Stimulated activated CD4-positive, alpha-beta T cell treated with anti-CD3 and anti-CD28 coated beads, Interleukin-15, amount 100 ng/mL, for 1 hour (primary cell): ENCODE measurements around the gene S100A14.
A peak's percentile ranks its signal among the peaks of the same experiment; 100 is the strongest.
"Not testable (repeated sequence)": the region's sequence is repeated elsewhere in the genome, so short reads cannot be mapped to it uniquely, and the experiment has no call there.

ENCODE experiments used
- DNase-seq, 2 donors: peaks; one replicate each; pipeline ENCODE4 v3.0.0-alpha.2; 2020; ENCODE audit warnings: low read depth in 1 of 2, low spot score in 1 of 2

Gene S100A14

DNA sequence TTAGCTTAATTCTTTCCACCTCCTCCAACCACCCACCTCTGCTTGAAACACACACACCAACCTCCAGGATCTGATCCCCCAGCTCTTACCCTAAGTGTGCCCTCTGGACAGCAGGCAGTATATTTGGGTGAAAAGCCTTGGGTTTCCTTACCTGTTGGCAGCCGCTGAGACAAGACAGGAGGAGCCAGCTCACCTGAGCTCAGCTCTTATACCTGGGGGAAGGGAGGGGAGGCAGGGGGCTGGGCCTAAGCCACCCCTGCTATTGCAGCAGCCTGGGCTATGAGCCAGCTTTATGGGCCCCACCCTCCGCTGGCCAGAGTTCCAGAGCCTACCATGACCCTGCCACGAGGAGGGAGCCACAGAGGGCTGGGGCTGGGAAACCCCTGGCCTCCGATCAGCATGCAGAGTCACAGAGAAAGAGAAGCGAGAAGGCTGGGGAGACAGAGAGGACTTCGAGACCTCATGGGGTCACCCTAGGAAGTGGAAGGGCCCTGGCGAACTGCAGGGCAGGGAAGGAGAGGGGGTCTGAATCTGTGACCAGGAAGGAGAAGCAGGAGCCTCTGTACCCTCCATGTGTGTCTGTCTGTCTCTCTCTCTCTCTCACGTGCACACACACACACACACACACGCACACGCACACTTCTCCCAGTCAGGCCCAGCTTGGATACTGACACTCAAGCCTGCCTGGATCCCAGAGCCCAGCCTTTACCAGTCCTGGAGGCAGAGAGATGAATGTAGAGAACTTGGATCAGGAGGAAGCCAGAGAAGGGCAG is at the start of gene S100A14:
Gene S100A14, minus strand, starts transcription at position 182 of the 773 bp plus-strand sequence. CDS start 467 bp downstream, outside the sequence.
- DNase-seq = no peak

DNA sequence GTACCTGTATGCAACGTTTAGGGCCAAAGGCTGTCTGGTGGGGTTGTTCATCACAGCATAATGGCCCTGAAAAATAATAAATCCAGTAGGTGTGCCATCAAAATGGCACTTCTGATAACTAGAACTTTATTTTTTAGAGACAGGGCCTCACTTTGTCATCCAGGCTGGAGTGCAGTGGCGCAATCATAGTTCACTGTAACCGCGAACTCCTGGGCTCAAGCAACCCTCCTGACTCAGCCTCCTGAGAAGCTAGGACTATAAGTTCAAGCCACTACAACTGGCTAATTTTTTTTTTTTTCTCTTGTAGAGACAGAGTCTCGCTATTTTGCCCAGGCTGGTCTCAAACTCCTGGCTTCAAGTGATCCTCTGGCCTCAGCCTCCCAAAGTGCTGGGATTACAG is 47.1 kb upstream of the S100A14 start:
- no peak for DNase-seq

DNA sequence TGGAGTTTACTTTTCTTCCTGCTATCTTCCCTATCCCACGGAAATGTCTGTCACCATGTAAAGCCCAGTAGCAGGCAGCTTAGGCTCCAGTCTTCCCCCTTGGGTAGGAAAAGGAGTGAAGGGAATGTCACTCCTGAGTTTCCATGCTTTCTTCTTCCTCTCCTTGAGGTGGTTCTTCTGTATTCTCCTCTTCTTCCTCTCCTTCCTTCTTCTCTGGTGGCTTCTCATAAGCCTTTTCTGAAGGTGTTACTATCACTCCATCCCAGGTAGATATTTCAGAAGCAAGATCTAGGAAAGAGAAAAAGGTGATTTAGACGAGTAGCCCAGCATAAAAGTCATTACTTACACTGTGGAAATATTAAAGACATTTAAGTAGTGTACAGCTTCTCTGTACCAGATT is 46.1 kb upstream of the S100A14 start:
- no peak for DNase-seq

DNA sequence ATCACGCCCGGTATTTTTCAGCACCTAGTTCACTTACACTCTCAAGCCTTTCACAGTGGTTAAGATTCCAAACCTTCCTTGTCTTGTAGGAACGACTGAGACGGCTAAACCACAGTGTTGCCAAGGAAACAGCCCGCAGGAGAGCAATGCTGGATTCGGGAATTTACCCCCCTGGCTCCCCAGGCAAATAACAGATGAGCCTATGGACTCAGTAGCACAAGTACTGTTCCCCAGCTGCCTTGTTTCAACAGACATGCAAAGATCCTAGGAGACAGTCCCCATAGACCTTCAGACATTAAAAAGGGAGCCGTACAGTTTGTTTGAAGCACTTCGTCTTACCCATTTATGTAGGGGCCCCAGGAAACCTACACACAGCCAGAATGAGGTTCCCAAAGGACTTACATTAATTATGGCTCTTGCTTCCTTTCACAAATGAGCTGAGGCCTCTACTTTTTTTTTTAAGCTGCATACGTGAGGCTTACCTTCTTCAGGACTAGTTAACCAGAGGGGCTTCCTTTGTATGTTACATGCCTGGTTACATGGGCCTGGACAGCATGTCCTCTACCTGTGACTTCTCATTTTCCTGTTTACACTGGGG is 45.1 kb upstream of the S100A14 start:
- DNase-seq = no peak

DNA sequence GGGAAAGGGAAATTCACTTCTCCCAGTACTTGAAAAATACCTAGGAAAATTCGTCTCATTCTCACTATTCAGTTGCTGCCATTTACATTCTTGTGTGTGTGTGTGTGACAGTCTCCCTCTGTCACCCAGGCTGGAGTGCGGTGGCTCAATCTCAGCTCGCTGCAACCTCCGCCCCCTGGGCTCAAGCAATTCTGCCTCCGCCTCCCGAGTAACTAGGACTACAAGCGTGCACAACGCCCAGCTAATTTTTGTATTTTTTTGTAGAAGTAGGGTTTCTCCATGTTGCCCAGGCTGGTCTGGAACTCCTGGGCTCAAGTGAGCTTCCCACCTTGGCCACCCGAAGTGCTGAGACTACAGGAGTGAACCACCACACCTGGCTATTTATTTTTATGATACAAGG is 43.5 kb upstream of the S100A14 start:
- no peak for DNase-seq

DNA sequence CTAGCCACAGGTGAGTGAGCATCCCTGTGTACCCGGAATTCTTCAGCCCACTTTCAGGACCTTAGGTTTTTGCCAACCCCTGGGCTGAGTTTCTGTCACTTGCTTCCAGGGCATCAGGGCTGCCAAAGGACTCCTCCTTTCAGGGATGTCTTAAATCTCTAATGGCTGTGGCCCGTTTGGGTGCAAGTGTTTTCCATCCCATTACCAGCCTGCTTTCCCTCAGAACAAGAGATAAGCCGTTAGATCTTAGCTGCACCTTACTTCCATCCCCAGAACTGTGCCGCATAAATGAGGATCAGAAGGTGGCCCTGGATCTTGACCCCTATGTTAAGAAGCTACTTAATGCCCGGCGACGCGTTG is 43.0 kb upstream of the S100A14 start:
- no peak for DNase-seq

DNA sequence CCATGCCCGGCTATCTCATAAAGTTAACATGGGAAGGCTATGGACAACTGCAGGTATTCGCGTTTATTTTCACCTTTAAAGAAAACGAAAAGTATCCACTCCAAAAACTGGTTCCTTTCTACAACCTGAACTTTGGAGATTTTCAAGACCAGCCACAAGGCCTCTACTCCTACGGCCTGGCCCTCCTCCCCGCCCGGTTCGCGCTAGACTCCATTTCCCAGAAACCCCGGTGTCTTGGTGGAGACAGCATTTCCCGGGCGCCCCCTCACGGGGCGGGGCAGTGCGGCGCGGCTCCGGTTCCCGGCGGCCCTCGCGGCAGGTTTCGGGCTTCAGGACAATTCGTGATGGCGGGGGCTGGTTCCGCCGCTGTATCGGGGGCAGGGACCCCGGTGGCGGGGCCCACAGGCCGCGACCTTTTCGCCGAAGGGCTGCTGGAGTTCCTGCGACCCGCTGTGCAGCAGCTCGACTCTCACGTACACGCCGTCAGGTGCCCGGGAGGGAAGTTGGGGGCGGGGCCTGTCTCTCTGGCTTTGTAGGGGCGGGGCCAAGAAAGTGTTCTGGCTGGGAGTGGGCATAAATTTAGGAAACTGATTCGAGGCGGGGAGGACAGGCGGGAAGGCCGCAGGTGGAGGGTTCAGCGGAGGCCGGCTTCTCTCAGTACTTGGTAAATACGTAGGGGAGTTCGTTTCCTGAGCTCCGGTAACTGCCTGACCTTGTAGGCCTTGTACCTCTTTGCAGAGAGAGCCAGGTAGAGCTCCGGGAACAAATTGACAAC is 42.5 kb upstream of the S100A14 start, which contains the start of gene SNAPIN:
Gene SNAPIN, plus strand, starts transcription at position 304 of the 775 bp plus-strand sequence. Its CDS starts 41 bp downstream, at position 345.
- DNase-seq = peak; percentile 74 to 84

DNA sequence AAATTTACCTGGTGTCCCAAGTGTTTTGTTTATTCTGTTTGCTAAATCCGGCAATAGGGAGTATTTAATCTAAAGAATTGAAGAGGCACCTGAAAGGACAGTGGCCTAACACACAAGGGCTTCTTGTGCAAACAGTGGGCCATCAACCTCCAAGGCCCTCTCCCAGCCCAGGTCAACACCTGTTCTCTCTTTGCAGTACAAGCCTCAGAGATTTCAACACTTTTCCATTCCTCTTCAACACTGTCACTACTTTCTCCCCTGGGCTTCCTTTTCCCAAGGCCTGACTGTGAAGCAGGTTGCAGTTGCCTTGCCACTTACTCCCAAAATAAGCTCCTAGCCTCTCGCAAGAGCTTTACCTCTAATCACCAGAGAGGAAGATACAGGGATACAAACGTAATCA is 39.2 kb upstream of the S100A14 start:
- no peak for DNase-seq

DNA sequence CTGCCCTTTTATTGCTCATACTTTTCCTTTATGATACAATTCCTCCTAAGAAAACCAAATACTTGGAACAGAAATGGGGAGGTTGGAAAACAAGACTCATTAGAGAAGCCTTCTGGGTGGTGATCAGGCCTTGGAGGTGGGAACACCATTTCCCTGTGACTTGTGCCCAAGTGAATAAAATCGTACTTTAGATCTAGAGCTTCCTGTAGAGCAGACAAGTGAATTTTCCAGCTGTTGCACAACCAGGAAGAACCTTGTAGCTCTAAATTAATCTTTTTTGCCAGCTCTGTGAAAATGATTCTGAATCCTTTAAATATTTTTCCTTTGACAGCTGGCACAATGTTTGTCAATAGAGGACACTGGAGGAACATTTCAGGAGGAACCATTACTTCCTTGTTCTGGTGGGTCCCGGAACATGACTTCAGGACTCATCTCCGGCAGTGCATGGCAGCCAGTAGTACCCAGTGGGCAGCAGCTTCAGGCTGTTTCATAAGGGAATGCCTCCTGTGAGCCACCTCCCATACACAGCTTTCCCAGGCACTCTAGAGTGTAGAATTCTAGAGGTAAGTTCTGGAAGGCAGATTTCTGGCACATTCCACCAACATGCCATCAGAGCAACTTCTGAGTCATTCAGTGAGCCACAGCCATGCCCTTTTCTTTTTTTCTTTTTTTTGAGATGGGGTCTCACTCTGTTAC is 36.8 kb upstream of the S100A14 start:
- DNase-seq = no peak

DNA sequence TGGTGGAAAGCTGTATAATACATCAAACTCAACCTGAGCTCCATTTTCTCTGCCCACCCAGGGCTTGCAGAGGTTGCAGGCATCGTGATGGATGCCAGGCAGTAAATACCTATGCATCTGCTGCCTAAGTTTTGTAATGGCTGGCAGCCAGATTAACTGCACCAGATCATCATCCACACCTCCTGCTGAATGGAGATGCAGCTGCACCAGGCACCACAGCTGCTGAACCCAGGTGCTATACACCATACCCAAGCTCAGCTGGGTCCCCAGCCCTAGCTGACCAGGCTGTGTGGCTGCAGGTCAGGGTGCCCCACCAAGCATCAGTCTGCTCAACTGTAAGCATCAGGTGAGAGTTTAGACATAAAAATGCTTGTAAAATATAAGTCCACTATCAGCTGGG is 35.6 kb upstream of the S100A14 start:
- DNase-seq = no peak

DNA sequence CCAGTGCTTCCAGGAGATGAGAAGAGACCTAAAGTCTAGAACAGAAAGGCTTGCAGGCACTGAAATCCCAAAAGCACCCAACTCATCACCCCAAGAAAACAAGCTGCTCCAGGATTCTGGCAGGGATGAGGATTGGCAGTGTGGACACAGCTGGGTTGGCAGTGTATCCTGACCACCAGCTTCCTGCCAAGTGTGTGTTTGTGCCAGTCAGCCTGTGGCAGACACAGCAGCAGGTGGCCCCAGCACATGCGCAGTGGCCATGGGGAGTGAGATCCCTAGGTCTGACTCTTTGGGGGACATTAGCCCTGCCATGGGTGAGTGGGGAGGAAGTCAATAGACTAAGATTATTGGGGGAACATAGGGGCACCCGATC is 33.7 kb upstream of the S100A14 start:
- DNase-seq = no peak

DNA sequence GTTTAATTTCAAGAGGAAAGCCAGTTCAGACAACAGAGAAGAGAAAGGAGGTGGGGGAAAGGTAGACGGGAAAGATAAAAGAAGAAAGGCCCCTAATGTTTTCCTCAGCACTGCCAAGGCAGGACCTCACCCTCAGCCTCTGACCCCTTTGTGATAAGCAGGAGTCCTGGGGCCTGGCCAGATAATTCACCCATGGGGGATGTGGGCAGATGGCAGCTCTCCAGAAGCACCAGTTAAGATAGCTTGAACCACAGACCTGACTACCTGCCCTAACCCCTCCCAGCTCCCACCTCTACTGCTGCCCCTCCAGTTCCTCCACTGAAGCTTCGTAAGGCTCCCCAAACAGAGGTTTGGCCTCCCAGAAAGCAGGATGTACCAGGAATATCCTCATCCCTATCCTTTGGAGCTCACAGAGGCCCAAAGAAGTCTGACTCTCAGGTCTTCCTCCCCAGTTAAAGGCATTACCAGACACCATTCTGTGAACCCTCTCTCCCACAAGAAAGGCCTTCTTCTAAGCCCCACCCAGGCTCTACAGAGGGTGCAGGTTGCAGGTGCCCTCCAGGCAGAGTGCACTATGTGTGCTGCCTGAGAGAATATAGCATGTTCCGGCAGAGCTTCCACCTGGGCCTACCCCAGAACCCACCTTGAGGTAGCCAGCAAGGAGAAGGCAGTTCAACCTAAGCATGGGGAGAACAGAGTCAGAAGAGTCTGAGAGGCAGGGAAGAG is 33.2 kb upstream of the S100A14 start:
- no peak for DNase-seq

DNA sequence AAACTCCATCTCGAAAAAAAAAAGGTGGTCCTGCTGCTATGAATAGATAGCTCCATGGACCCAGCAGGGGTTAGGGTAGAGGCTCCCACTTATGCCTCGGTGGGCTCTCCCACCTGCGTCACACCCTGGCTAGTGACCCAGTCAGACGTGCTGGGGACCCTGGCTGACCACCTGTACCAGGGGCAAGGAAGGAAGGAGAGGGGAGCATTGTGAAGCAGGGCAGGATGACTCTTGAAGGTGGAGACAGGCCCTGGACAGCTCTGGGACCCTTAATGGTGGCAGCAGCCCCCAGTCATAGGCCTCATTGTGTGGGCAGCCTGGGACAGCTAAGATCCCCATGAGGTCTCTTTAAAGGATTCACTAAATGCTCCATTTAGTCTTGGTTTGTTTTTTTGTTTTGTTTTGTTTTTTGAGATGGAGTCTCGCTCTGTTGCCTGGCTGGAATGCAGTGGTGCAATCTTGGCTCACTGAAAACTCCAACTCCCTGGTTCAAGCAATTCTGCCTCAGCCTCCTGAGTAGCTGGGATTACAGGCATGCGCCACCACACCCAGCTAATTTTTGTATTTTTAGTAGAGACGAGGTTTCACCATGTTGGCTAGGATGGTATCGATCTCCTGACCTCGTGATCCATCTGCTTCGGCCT is 32.0 kb upstream of the S100A14 start:
- no peak for DNase-seq

DNA sequence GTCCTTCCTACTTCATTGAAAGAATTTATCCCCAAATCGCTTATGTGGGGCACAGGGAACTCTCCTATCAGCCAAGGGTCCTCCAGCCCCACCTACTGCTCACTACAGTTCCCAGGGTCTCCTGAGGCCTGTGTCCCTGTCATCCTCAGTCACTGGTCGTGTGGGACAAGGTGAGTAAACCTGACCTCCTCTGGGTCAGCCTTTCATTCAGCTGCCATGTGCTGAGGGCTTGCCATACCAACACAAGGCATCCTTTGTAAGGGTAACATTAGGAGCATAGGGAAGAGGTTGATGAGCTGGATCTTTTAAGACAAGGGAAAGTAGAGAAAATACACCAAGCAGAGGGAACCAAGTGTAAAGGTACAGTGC is 31.2 kb upstream of the S100A14 start:
- DNase-seq = no peak

DNA sequence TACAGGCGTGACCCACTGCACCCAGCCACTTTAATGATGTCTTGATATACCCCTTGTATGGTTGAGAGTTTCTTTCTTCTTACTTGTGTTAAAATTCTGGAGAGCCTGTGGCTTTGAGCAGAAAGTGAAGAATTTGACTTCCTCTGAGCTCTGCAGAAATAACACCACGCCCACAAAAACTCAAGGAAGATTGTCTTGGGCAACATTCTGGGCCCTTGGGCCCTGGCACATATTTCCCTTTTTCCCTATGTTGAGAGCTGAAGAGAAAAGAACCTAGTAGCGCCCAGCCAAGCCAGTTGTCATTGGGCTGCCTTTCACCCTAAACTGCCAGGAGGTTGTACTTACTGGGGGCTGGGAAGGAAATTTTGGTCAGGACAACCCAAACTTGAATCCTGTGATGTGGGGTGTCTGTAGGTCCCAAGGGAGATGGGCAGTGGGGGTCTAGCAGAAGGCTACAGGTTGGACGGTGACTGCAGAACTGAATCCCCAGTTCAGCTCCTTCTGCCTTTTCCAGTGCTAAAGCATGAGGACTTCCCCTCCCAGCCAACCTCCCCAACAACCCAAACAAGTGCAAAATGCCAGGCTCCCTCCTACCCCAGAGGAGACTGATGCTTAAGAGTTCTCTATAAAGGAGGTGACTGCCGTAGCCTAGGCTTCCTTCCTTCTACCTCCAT is 30.7 kb upstream of the S100A14 start:
- DNase-seq = no peak

DNA sequence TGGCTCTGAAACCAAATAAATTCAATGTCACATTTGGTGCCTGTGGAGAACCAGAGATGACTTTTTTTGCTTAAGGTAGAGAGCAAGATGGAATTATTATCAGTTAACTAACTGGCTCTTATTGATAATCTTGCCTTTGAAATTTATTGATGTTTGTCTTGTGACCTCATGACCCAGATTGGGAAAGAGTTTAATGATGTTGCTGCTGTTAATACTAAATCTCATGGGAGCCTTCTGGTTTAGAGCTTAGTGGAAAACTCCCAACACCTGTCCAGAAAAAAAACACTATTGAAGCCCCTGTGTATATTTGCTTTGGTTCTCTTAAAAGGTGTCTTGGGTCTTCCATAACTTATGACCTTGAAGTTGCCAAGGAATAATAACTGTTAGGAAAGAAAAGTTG is 27.7 kb upstream of the S100A14 start:
- DNase-seq = no peak

DNA sequence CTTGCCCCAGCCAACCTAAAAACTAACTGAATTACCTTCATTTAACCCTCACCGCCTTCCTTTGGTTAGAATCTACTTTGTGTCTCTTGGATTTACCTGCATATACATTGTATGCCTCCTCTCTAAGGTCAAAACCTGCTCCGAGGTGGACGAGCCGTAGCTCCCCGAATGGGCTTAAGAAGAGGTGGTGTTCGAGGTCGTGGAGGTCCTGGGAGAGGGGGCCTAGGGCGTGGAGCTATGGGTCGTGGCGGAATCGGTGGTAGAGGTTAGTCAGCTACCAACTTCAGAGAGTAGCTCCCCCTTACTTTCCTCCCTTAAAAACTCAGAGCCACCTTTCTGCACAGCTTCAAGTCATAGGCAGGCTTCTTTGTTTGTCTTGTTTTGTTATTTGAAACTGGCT is 27.0 kb upstream of the S100A14 start:
- DNase-seq = no peak

DNA sequence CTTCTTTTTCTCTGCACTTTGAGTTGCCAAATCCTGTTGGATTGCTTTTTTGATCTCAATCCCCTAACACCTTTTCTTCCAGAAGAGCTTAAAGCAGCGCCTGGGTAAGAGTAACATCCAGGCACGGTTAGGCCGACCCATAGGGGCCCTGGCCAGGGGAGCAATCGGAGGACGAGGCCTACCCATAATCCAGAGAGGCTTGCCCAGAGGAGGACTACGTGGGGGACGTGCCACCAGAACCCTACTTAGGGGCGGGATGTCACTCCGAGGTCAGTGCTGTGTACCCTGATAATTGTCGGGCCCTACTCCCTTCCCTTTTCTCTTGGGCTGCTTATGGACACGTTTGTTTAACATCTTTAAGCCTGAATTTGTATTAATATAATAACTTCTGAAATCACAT is 26.0 kb upstream of the S100A14 start:
- DNase-seq = no peak

DNA sequence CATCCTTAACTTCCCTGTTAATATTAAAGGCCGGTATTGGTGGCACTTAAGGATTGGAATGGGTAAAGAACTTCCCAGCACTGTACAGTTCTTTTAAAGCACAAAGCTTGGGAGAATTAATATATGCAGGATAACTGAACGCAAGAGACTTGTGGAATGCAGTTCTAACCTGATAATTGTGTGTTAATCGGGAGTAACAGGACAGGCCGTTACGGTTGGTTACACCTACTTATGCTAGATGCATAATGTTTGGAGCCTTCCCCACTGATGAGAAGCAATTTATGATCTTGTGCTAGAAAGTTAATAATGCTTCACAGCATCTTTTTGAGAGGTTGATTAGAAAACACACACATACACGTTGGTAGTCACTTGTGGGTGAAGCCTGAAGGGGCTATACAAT is 24.7 kb upstream of the S100A14 start:
- DNase-seq = no peak

DNA sequence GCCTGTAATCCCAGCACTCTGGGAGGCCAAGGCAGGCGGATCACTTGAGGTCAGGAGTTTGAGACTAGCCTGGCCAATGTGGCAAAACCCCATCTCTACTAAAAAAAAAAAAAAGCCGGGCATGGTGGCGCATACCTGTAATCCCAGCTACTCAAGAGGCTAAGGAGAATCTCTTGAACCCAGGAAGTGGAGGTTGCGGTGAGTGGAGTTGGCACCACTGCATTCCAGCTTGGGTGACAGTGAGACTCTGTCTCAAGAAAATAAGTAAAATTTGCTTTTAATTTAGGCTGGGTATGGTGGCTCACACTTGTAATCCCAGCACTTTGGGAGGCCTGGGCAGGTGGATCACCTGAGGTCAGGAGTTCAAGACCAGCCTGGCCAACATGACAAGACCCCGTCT is 24.1 kb upstream of the S100A14 start:
- DNase-seq = not testable (repeated sequence)
